OCI-LY1 (cell line): ENCODE results near the gene FAM53B.

Experiments
- EZH2 ChIP-seq: fragments of 200-600 bp; sonication (generic), shearing (Covaris generic); IDR thresholded peaks from 2 replicates; pipeline ENCODE4 v1.8.0; 2017; ENCODE audit warnings: borderline replicate concordance, mixed run types, mild to moderate bottlenecking, antibody characterized with exemption, low read length, moderate library complexity, mixed read lengths
- TF ChIP-seq, protein P1 (sequence below): fragments of 200-600 bp; sonication (generic), shearing (Covaris generic); IDR thresholded peaks from 2 replicates; pipeline ENCODE4 v1.5.1; 2017; ENCODE audit warnings: mild to moderate bottlenecking, antibody characterized with exemption, low read length, moderate library complexity, mixed read lengths

DNA sequence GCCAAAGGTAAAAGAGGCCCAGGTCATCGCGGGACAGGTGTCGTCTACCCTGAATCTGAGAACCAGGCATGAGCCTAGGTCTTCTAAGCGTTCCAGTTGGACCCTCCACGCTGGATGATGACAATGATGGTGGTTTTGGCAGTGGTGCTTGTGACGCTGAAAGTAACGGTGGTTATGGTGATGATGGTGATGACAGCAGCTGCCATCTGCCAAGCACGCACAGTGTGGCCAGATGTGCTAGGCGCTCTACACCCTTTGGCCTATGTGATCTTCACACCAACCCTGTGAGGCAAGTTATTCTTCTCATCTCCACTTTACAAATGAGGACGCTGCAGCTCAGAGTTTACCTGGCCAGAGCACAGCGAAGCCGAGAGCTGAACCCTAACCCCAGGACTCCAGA lies 93.9 kb downstream of the FAM53B start:
- TF ChIP-seq, protein P1, sequence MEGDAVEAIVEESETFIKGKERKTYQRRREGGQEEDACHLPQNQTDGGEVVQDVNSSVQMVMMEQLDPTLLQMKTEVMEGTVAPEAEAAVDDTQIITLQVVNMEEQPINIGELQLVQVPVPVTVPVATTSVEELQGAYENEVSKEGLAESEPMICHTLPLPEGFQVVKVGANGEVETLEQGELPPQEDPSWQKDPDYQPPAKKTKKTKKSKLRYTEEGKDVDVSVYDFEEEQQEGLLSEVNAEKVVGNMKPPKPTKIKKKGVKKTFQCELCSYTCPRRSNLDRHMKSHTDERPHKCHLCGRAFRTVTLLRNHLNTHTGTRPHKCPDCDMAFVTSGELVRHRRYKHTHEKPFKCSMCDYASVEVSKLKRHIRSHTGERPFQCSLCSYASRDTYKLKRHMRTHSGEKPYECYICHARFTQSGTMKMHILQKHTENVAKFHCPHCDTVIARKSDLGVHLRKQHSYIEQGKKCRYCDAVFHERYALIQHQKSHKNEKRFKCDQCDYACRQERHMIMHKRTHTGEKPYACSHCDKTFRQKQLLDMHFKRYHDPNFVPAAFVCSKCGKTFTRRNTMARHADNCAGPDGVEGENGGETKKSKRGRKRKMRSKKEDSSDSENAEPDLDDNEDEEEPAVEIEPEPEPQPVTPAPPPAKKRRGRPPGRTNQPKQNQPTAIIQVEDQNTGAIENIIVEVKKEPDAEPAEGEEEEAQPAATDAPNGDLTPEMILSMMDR: no peak
- TF ChIP-seq EZH2: no peak
